ENCODE results near the gene EFCAB5.
"Not testable (repeated sequence)": the region's sequence is repeated elsewhere in the genome, so short reads cannot be mapped to it uniquely, and the experiment has no call there.

Gene EFCAB5

GRCh38 chr17:30005709-30006320, 64.4 kb downstream of the EFCAB5 start:
- DNase-seq (ENCODE audit: low read depth), result peak; percentile 1

DNA sequence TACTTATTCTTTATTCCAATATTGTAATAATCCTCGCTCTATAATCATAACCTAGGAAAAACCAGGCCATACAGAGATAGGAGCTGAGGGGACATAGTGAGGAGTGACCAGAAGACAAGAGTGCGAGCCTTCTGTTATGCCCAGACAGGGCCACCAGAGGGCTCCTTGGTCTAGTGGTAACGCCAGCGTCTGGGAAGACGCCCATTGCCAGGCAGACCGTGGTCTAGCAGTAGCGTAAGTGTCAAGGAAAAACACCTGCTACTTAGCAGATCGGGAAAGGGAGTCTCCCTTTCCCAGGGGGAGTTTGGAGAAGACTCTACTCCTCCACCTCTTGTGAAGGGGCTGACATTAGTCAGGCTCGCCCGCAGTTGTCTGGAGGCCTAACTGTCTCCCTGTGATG, 70.5 kb downstream of the EFCAB5 start:
- DNase-seq (ENCODE audit: low read depth), result not testable (repeated sequence)

DNA sequence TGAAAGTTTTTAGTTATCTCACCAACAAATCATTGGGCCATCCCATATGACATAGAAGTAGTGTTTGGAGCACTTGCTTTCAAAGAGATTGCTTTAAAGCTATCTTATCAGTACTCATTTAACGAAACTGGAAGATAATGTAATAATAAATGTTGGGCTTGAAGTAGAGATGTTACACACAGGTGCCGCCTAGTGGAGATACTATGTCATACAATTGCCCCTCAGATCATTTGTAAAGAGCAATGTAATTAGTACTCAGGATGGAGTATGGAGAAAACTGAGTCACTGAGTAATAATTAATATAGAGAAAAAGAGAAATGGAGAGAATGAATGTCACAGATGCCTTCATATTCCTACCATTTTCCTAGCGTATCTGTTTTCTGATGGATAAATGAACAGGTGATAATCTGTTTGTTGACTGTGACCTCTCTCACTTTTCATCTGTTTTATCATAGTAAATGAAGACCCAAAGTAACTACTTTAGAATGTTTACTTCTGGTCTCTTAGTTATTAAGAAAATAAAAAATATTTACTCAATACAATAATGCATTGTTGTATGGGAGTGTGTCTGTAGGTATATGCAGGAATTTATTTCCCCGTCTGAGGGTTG, 80.4 kb downstream of the EFCAB5 start:
- peak; percentile 1 for DNase-seq (ENCODE audit: low read depth)

- DNase-seq (ENCODE audit: low read depth), result not testable (repeated sequence)
Observed at GRCh38 chr17:30025325-30025724, 83.9 kb downstream of the EFCAB5 start.

GRCh38 chr17:30027676-30028075, 86.2 kb downstream of the EFCAB5 start:
- DNase-seq (ENCODE audit: low read depth), result no peak

- no peak for DNase-seq (ENCODE audit: low read depth)
Observed at GRCh38 chr17:30031214-30031869, 89.9 kb downstream of the EFCAB5 start.

- no peak for DNase-seq (ENCODE audit: low read depth)
Observed at GRCh38 chr17:30035369-30035768, 93.9 kb downstream of the EFCAB5 start.

DNA sequence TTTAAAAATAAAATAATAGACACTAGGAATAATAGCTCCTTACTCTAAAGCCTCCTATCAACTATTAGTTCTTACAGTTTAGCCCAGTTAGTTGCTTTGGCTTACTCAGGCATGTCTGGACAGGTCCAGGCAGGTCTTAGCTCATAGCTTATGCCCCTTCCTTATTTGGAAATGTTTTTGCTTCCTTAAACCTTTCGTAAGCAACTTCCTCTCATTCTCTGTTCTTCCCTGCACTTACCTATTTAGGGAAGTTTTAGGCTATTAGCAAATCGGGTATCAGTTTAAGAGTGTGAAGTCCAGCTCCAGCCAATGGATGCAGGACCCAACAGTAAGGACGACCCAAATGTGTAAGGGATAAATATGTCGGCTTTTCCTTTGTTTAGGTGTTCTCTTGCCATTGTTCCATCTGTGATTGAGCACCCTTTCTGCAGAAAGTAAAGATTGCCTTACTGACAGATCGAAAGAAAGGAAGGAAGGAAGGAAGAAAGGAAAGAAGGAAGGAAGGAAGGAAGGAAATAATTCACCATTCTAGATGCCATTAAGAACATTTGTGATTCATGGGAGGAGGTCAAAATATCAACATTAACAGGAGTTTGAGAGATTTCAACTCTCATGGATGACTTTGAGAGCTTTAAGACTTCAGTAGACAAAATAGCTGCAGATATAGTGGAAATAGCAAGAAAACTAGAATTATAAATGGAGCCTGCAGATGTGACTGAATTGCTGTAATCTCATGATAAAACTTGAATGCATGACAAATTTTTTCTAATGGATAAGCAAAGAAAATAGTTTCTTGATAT, 99.5 kb downstream of the EFCAB5 start:
- not testable (repeated sequence) for DNase-seq (ENCODE audit: low read depth)

- no peak for DNase-seq (ENCODE audit: low read depth)
Observed at GRCh38 chr17:30041551-30041950, 100.1 kb downstream of the EFCAB5 start.

GRCh38 chr17:30062372-30062771, 120.9 kb downstream of the EFCAB5 start:
- DNase-seq (ENCODE audit: low read depth), result no peak

- DNase-seq (ENCODE audit: low read depth), result no peak
Observed at GRCh38 chr17:30064738-30065137, 123.3 kb downstream of the EFCAB5 start.

GRCh38 chr17:30068465-30068864, 127.0 kb downstream of the EFCAB5 start:
- DNase-seq (ENCODE audit: low read depth), result no peak

- DNase-seq (ENCODE audit: low read depth), result no peak
Observed at GRCh38 chr17:30074254-30074653, 132.8 kb downstream of the EFCAB5 start.

DNA sequence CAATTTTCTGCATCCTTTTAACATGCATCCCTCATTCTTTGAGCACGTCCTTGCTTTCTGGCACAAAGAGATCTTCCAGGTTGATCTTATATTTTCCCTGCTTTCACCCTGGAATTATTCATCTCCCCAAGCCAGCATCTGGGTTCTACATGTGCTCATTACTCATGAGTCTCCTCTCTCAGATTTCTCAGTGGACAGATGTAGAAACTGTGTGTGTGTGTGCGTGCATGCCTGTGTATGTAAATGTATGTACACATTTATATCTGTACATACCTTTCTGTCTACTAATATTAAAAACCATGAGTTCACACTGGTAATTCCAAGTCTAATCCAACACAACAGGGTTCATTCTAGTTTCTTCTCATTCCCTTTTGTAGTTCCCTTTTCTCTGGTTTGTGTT, 133.3 kb downstream of the EFCAB5 start:
- DNase-seq (ENCODE audit: low read depth), result no peak

- no peak for DNase-seq (ENCODE audit: low read depth)
Observed at GRCh38 chr17:30082773-30083172, 141.3 kb downstream of the EFCAB5 start.

DNA sequence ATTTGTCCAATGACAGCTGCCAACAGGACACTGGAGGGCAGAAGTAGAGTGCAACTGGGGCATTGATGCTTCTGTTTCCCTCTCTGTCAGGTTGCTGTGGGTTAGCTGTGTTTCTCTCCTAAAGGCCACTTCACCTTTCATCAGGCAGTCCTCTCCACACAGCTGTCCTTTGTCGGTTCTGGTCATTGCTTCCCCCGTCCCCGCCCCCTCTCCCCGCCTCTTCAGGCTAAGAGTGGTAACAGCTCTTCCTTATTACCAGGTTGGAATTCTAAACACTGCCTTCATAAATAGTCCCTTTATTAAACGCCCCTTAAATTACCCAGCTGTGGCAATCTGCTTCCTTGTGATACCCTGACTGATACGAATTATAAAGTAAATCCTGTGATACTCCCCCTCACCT, 143.4 kb downstream of the EFCAB5 start:
- no peak for DNase-seq (ENCODE audit: low read depth)

GRCh38 chr17:30086896-30087295, 145.5 kb downstream of the EFCAB5 start:
- DNase-seq (ENCODE audit: low read depth), result no peak

DNA sequence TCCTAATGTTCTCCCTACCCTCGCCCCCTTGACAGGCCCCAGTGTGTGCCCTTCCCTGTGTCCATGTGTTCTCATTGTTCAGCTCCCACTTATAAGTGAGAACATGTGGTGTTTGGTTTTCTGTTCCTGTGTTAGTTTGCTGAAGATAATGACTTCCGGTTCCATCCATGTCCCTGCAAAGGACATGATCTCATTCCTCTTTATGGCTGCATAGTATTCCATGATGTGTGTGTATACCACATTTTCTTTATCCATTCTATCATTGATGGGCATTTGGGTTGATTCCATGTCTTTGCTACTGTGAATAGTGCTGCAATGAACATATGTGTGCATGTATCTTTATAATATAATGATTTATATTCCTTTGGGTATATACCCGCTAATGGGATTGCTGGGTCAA, 146.0 kb downstream of the EFCAB5 start:
- DNase-seq (ENCODE audit: low read depth), result not testable (repeated sequence)

DNA sequence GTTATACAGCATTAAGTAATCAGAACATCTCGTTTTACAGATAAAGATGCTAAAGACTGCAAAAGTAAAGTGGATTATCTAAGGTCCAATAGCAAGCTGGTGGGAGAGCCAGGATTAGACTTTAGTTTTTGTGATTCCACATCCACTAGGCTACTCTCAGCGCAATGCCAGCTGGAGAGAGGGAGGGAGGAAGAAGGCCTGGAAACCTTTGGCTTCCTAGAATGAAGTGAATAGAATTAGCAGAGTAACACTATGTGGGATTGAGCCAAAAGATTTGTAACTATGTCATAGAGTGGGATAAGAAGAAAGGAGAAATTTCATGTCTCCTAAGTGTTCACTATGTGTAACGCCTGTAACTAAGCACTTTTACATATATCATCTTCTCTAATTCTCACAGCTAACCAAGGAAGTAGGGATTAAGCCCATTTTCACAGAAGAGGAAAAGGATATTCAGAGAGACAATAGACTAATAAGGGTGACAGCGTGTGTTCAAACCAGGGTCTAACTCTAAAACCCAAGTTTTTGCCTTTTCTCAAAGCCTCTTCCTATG, 149.8 kb downstream of the EFCAB5 start:
- no peak for DNase-seq (ENCODE audit: low read depth)

- DNase-seq (ENCODE audit: low read depth), result peak; percentile 54
Observed at GRCh38 chr17:30091771-30092170, 150.3 kb downstream of the EFCAB5 start.

GRCh38 chr17:30092886-30093285, 151.5 kb downstream of the EFCAB5 start:
- no peak for DNase-seq (ENCODE audit: low read depth)

DNA sequence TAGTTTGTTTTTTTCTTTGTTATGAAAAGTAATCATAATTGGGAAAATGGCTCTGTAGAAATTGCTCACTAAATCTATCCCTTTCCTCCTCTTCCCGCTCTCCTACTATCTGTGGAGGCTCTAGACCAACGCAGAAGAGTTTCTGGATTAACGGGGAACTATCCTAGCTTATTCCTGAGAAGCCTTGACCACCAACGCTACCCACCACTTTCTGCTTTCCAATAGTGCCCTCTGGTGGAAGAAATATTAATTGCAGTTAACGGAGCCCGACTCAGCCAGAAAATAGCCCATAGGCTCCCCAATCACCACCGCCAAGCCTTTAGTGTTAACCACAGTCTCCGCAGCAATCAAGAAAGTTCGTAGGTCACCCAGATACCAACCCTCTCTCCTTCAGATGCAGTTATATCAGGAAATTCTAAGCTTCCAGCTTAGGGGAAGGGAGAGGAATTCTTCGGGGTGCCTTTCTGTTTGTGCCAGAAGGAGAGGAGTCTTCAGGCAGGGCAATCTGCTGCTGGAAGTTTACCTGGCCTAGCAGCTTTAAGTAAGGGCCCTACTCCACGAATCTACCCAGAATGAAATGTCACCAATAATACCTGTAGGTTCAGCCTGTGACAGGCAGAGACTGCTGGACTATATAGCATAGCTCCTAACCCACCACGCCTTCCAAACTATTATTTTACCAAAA, 152.2 kb downstream of the EFCAB5 start:
- no peak for DNase-seq (ENCODE audit: low read depth)
